SK-N-SH (cell line): ENCODE results near the gene GJB3. TPM values are rescaled to one million over a fixed set of nuclear protein-coding genes. Genes with fewer than 3 reads are reported as not detected.

Experiments
- CTCF ChIA-PET: fragments of 300-600, 350-600 bp; formaldehyde crosslinking; extraction: SDS; loops from one replicate; lab custom pipeline; 2021; lab: Yijun Ruan, JAX
- POLR2A ChIA-PET: fragments of 350-600 bp; sonication (Branson Sonifier 250); formaldehyde crosslinking; extraction: SDS; loops from one replicate; lab custom pipeline; 2020; ENCODE audit warnings: antibody characterized with exemption, inconsistent platforms; lab: Yijun Ruan, JAX
- DNase-seq: peaks from one replicate; pipeline ENCODE4 v3.0.0; 2012
- H2AFZ ChIP-seq: fragments of 200-600 bp; sonication (generic); 2 replicates; pipeline ENCODE4 v1.8.1; 2016; ENCODE audit warnings: antibody characterized with exemption, mild to moderate bottlenecking, low read depth
- H3F3A ChIP-seq: fragments of 200-600 bp; sonication (generic); replicated peaks from 2 replicates; pipeline ENCODE3; 2016; ENCODE audit warnings: antibody characterized with exemption, mild to moderate bottlenecking; ENCODE audit not compliant: insufficient read depth
- H3K27ac ChIP-seq, 2 experiments: fragments of 200-500 bp in 1 of 2; fragments of 200-600 bp in 1 of 2; sonication (Bioruptor generic) in 1 of 2; sonication (generic), shearing (Covaris generic) in 1 of 2; 2 replicates each; pipeline versions ENCODE4 v1.5.1 to v1.6.1; 2014 to 2016; ENCODE audit warnings: low read depth in 2 of 2, inconsistent platforms in 1 of 2, low read length in 1 of 2, mild to moderate bottlenecking in 1 of 2, mixed read lengths in 1 of 2
- H3K27me3 ChIP-seq: fragments of 200-600 bp; sonication (generic), shearing (Covaris generic); 2 replicates; pipeline ENCODE4 v1.6.1; 2016; ENCODE audit warnings: mixed run types; ENCODE audit not compliant: insufficient read depth
- H3K36me3 ChIP-seq, 2 experiments: fragments of 200-500 bp in 1 of 2; fragments of 200-600 bp in 1 of 2; sonication (Bioruptor generic) in 1 of 2; sonication (generic) in 1 of 2; replicated peaks in 1 of 2; 2 replicates each; pipeline versions ENCODE3 to v1.5.1; 2014 to 2016; ENCODE audit warnings: low read length in 1 of 2, mild to moderate bottlenecking in 1 of 2; ENCODE audit not compliant: insufficient read depth in 2 of 2, control insufficient read depth in 1 of 2
- H3K4me1 ChIP-seq, 2 experiments: fragments of 200-500 bp in 1 of 2; fragments of 200-600 bp in 1 of 2; sonication (Bioruptor generic) in 1 of 2; sonication (generic), shearing (Covaris generic) in 1 of 2; 2 replicates each; pipeline versions ENCODE4 v1.5.1 to v1.6.1; 2014 to 2016; ENCODE audit warnings: low read depth in 1 of 2, low read length in 1 of 2, mixed run types in 1 of 2; ENCODE audit not compliant: insufficient read depth in 2 of 2, control insufficient read depth in 1 of 2
- H3K4me2 ChIP-seq: fragments of 200-600 bp; sonication (generic), shearing (Covaris generic); 2 replicates; pipeline ENCODE4 v1.6.1; 2017; ENCODE audit warnings: mixed run types
- H3K4me3 ChIP-seq, 2 experiments: fragments of 200-500 bp in 1 of 2; fragments of 200-600 bp in 1 of 2; sonication (Bioruptor generic) in 1 of 2; sonication (generic), shearing (Covaris generic) in 1 of 2; 2 replicates each; pipeline versions ENCODE4 v1.5.1 to v1.8.1; 2014 to 2016; ENCODE audit warnings: low read depth in 2 of 2, inconsistent platforms in 1 of 2, low read length in 1 of 2, mild to moderate bottlenecking in 1 of 2, mixed read lengths in 1 of 2, moderate library complexity in 1 of 2
- H3K79me2 ChIP-seq: fragments of 200-600 bp; sonication (generic); 2 replicates; pipeline ENCODE4 v1.8.1; 2017; ENCODE audit warnings: mild to moderate bottlenecking; ENCODE audit not compliant: insufficient read depth
- H3K9ac ChIP-seq: fragments of 200-600 bp; sonication (generic); 2 replicates; pipeline ENCODE4 v1.6.1; 2017; ENCODE audit warnings: mixed run types
- H3K9me2 ChIP-seq: fragments of 200-600 bp; sonication (generic); 2 replicates; pipeline ENCODE4 v1.6.1; 2017; ENCODE audit warnings: mixed run types
- H3K9me3 ChIP-seq: fragments of 200-600 bp; sonication (generic); 2 replicates; pipeline ENCODE4 v1.6.1; 2017; ENCODE audit warnings: mixed run types, mild to moderate bottlenecking, moderate library complexity
- H4K20me1 ChIP-seq: fragments of 200-600 bp; sonication (generic); 2 replicates; pipeline ENCODE4 v1.6.1; 2017; ENCODE audit warnings: mild to moderate bottlenecking, mixed run types; ENCODE audit not compliant: insufficient read depth
- CHD2 ChIP-seq: fragments of 150-350 bp; IDR thresholded peaks from 2 replicates; pipeline ENCODE4 v1.6.1; 2018; ENCODE audit warnings: low read length; ENCODE audit not compliant: partially characterized antibody
- FOSL2 ChIP-seq: IDR thresholded peaks from 2 replicates; pipeline ENCODE4 v1.4.0; 2012; ENCODE audit warnings: low read depth, mild to moderate bottlenecking, moderate library complexity, borderline replicate concordance
- FOXJ3 ChIP-seq: sonication (generic); formaldehyde crosslinking; IDR thresholded peaks from 2 replicates; pipeline ENCODE4 v1.5.1; 2020; ENCODE audit warnings: mild to moderate bottlenecking, missing genetic modification reagents
- GABPA ChIP-seq: IDR thresholded peaks from 2 replicates; pipeline ENCODE4 v1.4.0; 2012; ENCODE audit warnings: low read depth, mild to moderate bottlenecking
- GATA2 ChIP-seq: sonication (generic); formaldehyde crosslinking; IDR thresholded peaks from 2 replicates; pipeline ENCODE4 v1.5.0; 2020; ENCODE audit warnings: mild to moderate bottlenecking, missing genetic modification reagents
- JUND ChIP-seq: IDR thresholded peaks from 2 replicates; pipeline ENCODE4 v1.4.0; 2012
- MEF2A ChIP-seq: IDR thresholded peaks from 2 replicates; pipeline ENCODE4 v1.4.0; 2012; ENCODE audit warnings: low read depth, borderline replicate concordance
- NFIC ChIP-seq: IDR thresholded peaks from 2 replicates; pipeline ENCODE4 v1.4.0; 2012; ENCODE audit warnings: borderline replicate concordance
- POLR2AphosphoS5 ChIP-seq: IDR thresholded peaks from 2 replicates; pipeline ENCODE4 v1.6.1; 2012; ENCODE audit warnings: low read depth, low read length
- RAD21 ChIP-seq: IDR thresholded peaks from 2 replicates; pipeline ENCODE4 v1.6.1; 2012; ENCODE audit warnings: mild to moderate bottlenecking, low read length
- RFX5 ChIP-seq: IDR thresholded peaks from 2 replicates; pipeline ENCODE4 v1.6.1; 2012; ENCODE audit warnings: mild to moderate bottlenecking, improper control_type of control experiment, low read length
- SIN3A ChIP-seq: IDR thresholded peaks from 2 replicates; pipeline ENCODE4 v1.6.1; 2012; ENCODE audit warnings: low read depth, mild to moderate bottlenecking, low read length, moderate library complexity, borderline replicate concordance
- TAF1 ChIP-seq: IDR thresholded peaks from 2 replicates; pipeline ENCODE4 v1.6.1; 2012; ENCODE audit warnings: low read depth, mild to moderate bottlenecking, low read length, moderate library complexity, borderline replicate concordance
- TCF12 ChIP-seq: IDR thresholded peaks from 2 replicates; pipeline ENCODE4 v1.4.0; 2012
- YY1 ChIP-seq: IDR thresholded peaks from 2 replicates; pipeline ENCODE4 v1.4.0; 2012; ENCODE audit warnings: low read depth, mild to moderate bottlenecking
- WGBS: methylation state at CpG from one replicate; pipeline ENCODE4 v1.1.6; 2017; ENCODE audit warnings: low lambda C conversion rate; 5-methylcytosine and 5-hydroxymethylcytosine counted together
- polyA plus RNA-seq, 3 experiments: library from polyadenylated mRNA; depleted of rRNA; stranded (reverse); fragments of >200 nt; gene quantifications; 2 replicates each; pipeline ENCODE4 v1.2.3, GENCODE V29; 2012
- TF ChIP-seq, protein P1 (sequence below): IDR thresholded peaks from 2 replicates; pipeline ENCODE4 v1.4.0; 2012; ENCODE audit warnings: low read depth, borderline replicate concordance
- TF ChIP-seq, protein P2 (sequence below): IDR thresholded peaks from 2 replicates; pipeline ENCODE4 v1.4.0; 2012; ENCODE audit warnings: low read depth, borderline replicate concordance
- TF ChIP-seq, protein P3 (sequence below): fragments of 150-350 bp; IDR thresholded peaks from 2 replicates; pipeline ENCODE4 v1.6.1; 2017; ENCODE audit warnings: antibody characterized with exemption, low read length, low read depth, borderline replicate concordance

Gene GJB3
- polyA plus RNA-seq, 1 of the 3 experiments (the other 2 are of a cell fraction): not detected

DNA sequence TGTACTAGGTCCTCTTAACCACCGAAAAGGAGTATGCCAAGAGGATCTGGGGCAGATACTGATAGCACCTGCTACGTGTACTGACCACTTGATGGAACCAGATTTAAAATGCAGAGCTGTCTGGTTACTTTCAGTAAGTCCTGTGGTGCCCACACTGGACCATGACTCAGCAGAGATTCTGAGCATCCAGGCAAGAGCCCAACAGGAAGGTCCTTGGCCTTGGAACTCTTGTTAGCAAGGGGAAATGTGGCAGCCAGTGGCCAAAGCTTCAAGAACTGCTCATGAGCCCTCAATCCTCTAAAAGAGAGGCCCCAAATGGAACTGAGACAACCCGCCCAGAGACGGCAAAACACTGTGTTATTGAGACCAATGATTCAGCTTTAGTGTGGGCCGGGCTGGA, 30.4 kb upstream of the GJB3 start:
- WGBS: 33% methylated on average over 4 of the region's 5 CpGs
- Histone ChIP-seq H3K4me2 (no peak overlapping the region), H3K27ac (no peak overlapping the region), H3K79me2 (no peaks in the 10 kb centered on the region), H3F3A (no peaks in the 10 kb centered on the region), H4K20me1 (no peaks in the 10 kb centered on the region), H3K9me3 (no peaks in the 10 kb centered on the region), H3K27me3 (no peaks in the 10 kb centered on the region), H3K9ac (no peak overlapping the region), H2AFZ (no peak overlapping the region), H3K4me3 (no peak overlapping the region), H3K9me2 (no peaks in the 10 kb centered on the region), H3K36me3 (no peaks in the 10 kb centered on the region), H3K4me1 (no peaks in the 10 kb centered on the region; a peak in 1 of 4 replicates)
- ChIA-PET POLR2A (no interaction called here), CTCF (interaction anchor here (1.0 to 6.2 kb wide), 4 partner anchors 8 to 1015 kb away, joined by 3 to 57 read pairs (median 5); no protein-coding TSS in a partner anchor)
- TF ChIP-seq POLR2AphosphoS5: no peak
- TF ChIP-seq, protein P1, sequence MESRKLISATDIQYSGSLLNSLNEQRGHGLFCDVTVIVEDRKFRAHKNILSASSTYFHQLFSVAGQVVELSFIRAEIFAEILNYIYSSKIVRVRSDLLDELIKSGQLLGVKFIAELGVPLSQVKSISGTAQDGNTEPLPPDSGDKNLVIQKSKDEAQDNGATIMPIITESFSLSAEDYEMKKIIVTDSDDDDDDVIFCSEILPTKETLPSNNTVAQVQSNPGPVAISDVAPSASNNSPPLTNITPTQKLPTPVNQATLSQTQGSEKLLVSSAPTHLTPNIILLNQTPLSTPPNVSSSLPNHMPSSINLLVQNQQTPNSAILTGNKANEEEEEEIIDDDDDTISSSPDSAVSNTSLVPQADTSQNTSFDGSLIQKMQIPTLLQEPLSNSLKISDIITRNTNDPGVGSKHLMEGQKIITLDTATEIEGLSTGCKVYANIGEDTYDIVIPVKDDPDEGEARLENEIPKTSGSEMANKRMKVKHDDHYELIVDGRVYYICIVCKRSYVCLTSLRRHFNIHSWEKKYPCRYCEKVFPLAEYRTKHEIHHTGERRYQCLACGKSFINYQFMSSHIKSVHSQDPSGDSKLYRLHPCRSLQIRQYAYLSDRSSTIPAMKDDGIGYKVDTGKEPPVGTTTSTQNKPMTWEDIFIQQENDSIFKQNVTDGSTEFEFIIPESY: no peak
- no peak for TF ChIP-seq FOXJ3
- TF ChIP-seq GATA2 (CRISPR knock-in tag): no peak
- TF ChIP-seq, protein P2, sequence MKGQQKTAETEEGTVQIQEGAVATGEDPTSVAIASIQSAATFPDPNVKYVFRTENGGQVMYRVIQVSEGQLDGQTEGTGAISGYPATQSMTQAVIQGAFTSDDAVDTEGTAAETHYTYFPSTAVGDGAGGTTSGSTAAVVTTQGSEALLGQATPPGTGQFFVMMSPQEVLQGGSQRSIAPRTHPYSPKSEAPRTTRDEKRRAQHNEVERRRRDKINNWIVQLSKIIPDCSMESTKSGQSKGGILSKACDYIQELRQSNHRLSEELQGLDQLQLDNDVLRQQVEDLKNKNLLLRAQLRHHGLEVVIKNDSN: no peak
- TF ChIP-seq FOSL2: no peak
- TF ChIP-seq GABPA: no peak
- no peak for TF ChIP-seq JUND
- no peak for TF ChIP-seq RAD21
- TF ChIP-seq CHD2: no peak
- TF ChIP-seq, protein P3, sequence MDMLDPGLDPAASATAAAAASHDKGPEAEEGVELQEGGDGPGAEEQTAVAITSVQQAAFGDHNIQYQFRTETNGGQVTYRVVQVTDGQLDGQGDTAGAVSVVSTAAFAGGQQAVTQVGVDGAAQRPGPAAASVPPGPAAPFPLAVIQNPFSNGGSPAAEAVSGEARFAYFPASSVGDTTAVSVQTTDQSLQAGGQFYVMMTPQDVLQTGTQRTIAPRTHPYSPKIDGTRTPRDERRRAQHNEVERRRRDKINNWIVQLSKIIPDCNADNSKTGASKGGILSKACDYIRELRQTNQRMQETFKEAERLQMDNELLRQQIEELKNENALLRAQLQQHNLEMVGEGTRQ: no peak
- TF ChIP-seq MEF2A: no peak
- TF ChIP-seq SIN3A: no peak
- no peak for TF ChIP-seq NFIC
- TF ChIP-seq TCF12: no peak
- TF ChIP-seq RFX5: no peak
- TF ChIP-seq YY1: no peak
- no peak for DNase-seq

DNA sequence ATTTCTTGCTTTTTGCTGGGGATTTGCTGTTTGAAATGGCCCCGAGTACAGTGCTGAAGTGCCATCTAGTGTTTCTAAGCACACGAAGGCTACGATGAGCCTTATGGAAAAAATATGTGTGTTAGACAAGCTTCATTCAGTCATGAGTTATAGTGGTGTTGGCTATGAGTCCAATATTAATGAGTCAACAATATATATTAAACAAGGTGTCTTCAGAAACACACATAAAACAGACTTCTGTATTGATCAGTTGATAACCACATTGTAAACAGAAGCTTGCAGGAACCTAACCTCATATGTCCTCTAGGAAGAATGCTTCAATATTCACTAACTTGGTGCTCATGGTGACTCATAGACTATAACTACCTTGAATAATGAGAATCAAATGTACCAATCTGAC, 27.9 kb upstream of the GJB3 start:
- no peaks in the 10 kb centered on the region for H3K9me3 ChIP-seq
- ChIA-PET CTCF (interaction anchor here (0.7 to 6.2 kb wide), 6 partner anchors 10 to 293 kb away, joined by 3 to 57 read pairs (median 3); no protein-coding TSS in a partner anchor), POLR2A (no interaction called here)
- H3K4me3 ChIP-seq: no peak overlapping the region
- H3K36me3 ChIP-seq: no peaks in the 10 kb centered on the region
- H2AFZ ChIP-seq: no peak overlapping the region
- DNase-seq: no peak
- no peaks in the 10 kb centered on the region for H3K27me3 ChIP-seq
- no peak overlapping the region for H3K4me2 ChIP-seq
- H3K4me1 ChIP-seq: no peaks in the 10 kb centered on the region; a peak in 1 of 4 replicates
- no peaks in the 10 kb centered on the region for H3K9me2 ChIP-seq
- H3K9ac ChIP-seq: no peak overlapping the region
- TF ChIP-seq, protein P3: no peak
- TF ChIP-seq YY1 (no peak), TAF1 (no peak), RAD21 (peak; percentile 35)
- no peak overlapping the region for H3K27ac ChIP-seq
- no peaks in the 10 kb centered on the region for H3K79me2 ChIP-seq
- H3F3A ChIP-seq: no peaks in the 10 kb centered on the region
- no peaks in the 10 kb centered on the region for H4K20me1 ChIP-seq
- 45% methylated on average over 3 of the region's 3 CpGs for WGBS
